PFSK-1 (cell line): ENCODE data around the gene HOXA6.

Experiments
- POLR2AphosphoS5 ChIP-seq: IDR thresholded peaks from 2 replicates; pipeline ENCODE4 v1.6.1; 2012; ENCODE audit warnings: low read depth, mild to moderate bottlenecking, control low read depth, low read length, moderate library complexity
- SIN3A ChIP-seq: IDR thresholded peaks from 2 replicates; pipeline ENCODE4 v1.6.1; 2012; ENCODE audit warnings: mild to moderate bottlenecking, low read length, moderate library complexity, borderline replicate concordance; ENCODE audit not compliant: insufficient read depth
- TAF1 ChIP-seq: IDR thresholded peaks from 2 replicates; pipeline ENCODE4 v1.6.1; 2012; ENCODE audit warnings: low read length, control low read depth, borderline replicate concordance; ENCODE audit not compliant: insufficient read depth

DNA sequence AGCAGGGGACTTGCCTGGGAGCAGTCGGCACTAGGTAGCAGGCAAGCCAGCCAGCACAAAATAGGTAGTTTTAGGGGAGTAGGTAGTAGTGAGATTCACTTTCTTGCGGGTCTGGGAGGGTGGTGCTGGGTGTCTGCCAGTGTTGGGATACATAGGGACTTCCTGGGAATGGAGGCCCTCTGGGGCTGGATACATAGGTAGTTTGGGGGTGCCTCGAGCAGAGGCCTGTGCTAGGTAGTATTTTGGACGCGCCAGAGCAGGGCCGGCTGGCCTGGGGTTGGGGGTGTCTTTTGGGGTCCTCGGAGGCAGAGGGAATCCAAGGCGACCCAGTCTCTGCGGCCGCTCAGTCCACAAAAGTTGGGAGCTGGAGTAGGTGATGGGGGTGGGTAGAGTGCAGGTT is 6.8 kb upstream of the HOXA6 start:
- TF ChIP-seq TAF1: no peak
- no peak for TF ChIP-seq SIN3A
- no peak for TF ChIP-seq POLR2AphosphoS5
